ENCODE data around the gene NUCKS1. TPM values are rescaled to one million over a fixed set of nuclear protein-coding genes. Genes with fewer than 3 reads are reported as not detected.

The NUCKS1 gene
- total RNA-seq, 1 experiment from 2014 or later = 101 TPM

DNA sequence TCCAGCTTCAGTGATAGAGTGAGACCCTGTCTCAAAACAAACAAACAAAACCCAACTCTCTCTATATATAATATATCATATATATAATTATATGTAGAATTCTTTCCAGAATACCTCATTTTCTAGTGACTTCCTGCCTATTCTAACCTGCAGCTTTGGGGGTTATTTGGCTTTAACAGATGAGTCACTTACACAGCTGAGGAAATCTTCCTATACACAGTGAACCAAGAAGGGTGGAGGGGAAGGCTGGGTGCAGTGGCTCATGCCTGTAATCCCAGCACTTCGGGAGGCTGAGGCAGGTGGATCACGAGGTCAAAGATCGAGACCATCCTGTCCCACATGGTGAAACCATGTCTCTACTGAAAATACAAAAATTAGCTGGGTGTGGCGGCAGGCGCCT lies 16.1 kb upstream of the NUCKS1 start:
- no peaks in the 10 kb centered on the region for H3K79me2 ChIP-seq (ENCODE audit: low read length)
- intact Hi-C loops (cut with micrococcal nuclease) = no loop called here
- ChIA-PET POLR2A (ENCODE audit: unreplicated experiment) (no interaction called here), CTCF (interaction anchor here (0.6 kb wide), 1 partner anchor 95 kb away, joined by 3 read pairs; no protein-coding TSS in a partner anchor)
- ATAC-seq (peak; percentile 97), DNase-seq (peak; percentile 59)
- no peaks in the 10 kb centered on the region for H4K20me1 ChIP-seq (ENCODE audit: low read length)
- H3K9ac ChIP-seq (ENCODE audit: low read length) = no peak overlapping the region
- no peak overlapping the region for H3K4me2 ChIP-seq (ENCODE audit: low read length)
- H3K27ac ChIP-seq (ENCODE audit: low read length) = no peak overlapping the region
- H3K36me3 ChIP-seq (ENCODE audit: low read depth, low read length) = no peaks in the 10 kb centered on the region
- no peaks in the 10 kb centered on the region for H3K9me3 ChIP-seq (ENCODE audit: low read length)
- H2AFZ ChIP-seq (ENCODE audit: low read length) = no peak overlapping the region
- no TSS peak for BruUV-seq (replicated peaks)
- H3K9me2 ChIP-seq (replicated peaks; ENCODE audit: low read length) = no peaks in the 10 kb centered on the region
- TF ChIP-seq, protein P1, sequence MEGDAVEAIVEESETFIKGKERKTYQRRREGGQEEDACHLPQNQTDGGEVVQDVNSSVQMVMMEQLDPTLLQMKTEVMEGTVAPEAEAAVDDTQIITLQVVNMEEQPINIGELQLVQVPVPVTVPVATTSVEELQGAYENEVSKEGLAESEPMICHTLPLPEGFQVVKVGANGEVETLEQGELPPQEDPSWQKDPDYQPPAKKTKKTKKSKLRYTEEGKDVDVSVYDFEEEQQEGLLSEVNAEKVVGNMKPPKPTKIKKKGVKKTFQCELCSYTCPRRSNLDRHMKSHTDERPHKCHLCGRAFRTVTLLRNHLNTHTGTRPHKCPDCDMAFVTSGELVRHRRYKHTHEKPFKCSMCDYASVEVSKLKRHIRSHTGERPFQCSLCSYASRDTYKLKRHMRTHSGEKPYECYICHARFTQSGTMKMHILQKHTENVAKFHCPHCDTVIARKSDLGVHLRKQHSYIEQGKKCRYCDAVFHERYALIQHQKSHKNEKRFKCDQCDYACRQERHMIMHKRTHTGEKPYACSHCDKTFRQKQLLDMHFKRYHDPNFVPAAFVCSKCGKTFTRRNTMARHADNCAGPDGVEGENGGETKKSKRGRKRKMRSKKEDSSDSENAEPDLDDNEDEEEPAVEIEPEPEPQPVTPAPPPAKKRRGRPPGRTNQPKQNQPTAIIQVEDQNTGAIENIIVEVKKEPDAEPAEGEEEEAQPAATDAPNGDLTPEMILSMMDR (conservative IDR thresholded peaks at IDR 0.05; ENCODE audit: low read depth, low read length) = no peak
- TF ChIP-seq EZH2phosphoT487 (IDR thresholded peaks at IDR 0.05; ENCODE audit: borderline replicate concordance, low read length) (no peak), EZH2 (IDR thresholded peaks at IDR 0.05; ENCODE audit: low read length, unreplicated experiment) (no peak)
- H3K27me3 ChIP-seq (ENCODE audit: low read length) = no peaks in the 10 kb centered on the region
- H3K4me3 ChIP-seq (ENCODE audit: low read length) = no peak overlapping the region
- H3F3A ChIP-seq (ENCODE audit: low read length, unreplicated experiment) = no peaks in the 10 kb centered on the region
- 0 out of 2 replicates have a peak, but pooled peaks cover 8% of the 10 kb centered on the region for H3K4me1 ChIP-seq (ENCODE audit: insufficient read depth, low read length)

DNA sequence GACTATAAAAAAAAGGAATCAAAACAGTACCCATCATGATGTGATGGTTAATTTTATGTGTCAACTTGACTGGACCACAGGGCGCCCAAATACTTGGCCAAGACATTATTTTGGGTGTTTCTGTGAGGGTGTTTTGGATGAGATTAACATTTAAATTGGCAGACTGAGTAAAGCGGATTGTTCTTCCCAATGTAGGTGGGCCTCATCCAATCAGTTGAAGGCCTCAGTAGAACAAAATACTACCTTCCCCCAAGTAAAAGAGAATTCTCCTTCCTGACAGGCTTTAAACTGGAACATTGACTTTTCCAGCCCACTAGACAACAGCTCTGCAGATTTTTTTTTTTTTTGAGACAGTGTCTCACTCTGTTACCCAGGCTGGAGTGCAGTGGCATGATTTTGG lies 14.6 kb upstream of the NUCKS1 start:
- ATAC-seq = no peak
- Histone ChIP-seq H3K27ac (ENCODE audit: low read length) (no peak overlapping the region), H3K79me2 (ENCODE audit: low read length) (no peaks in the 10 kb centered on the region), H3K9me2 (replicated peaks; ENCODE audit: low read length) (no peaks in the 10 kb centered on the region), H3K4me1 (ENCODE audit: insufficient read depth, low read length) (0 out of 2 replicates have a peak, but pooled peaks cover 8% of the 10 kb centered on the region), H3K4me2 (ENCODE audit: low read length) (no peak overlapping the region), H2AFZ (ENCODE audit: low read length) (no peak overlapping the region), H3K36me3 (ENCODE audit: low read depth, low read length) (no peaks in the 10 kb centered on the region), H3K27me3 (ENCODE audit: low read length) (no peaks in the 10 kb centered on the region), H4K20me1 (ENCODE audit: low read length) (no peaks in the 10 kb centered on the region), H3K9ac (ENCODE audit: low read length) (no peak overlapping the region), H3K4me3 (ENCODE audit: low read length) (no peak overlapping the region), H3F3A (ENCODE audit: low read length, unreplicated experiment) (no peaks in the 10 kb centered on the region), H3K9me3 (ENCODE audit: low read length) (no peaks in the 10 kb centered on the region)
- intact Hi-C loops (cut with micrococcal nuclease) = no loop called here
- no TSS peak for BruUV-seq (replicated peaks)
- DNase-seq = no peak
- POLR2A ChIA-PET (ENCODE audit: unreplicated experiment) = no interaction called here
- no peak for TF ChIP-seq EZH2phosphoT487 (IDR thresholded peaks at IDR 0.05; ENCODE audit: borderline replicate concordance, low read length)
- no peak for TF ChIP-seq EZH2 (IDR thresholded peaks at IDR 0.05; ENCODE audit: low read length, unreplicated experiment)
- TF ChIP-seq, protein P1 (conservative IDR thresholded peaks at IDR 0.05; ENCODE audit: low read depth, low read length) = no peak
- CTCF ChIA-PET = no interaction called here

DNA sequence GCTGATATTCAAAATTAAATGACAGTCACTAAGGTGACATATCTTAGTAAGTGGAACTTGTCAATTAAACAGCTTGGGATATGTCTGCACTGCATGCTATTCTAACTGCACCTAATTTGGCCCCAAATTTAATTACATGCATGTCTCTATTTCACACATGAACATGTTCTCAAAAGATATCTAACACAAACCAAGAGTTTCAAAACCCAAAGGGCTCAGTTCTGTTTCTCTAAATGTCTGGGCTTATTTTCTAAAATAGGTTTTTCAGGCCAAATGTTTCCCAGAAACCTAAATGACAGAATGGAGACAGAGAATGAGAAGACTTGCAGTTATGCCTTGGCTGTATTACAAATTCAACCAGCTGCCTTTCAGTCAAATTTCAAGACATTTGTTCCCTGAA lies 14.0 kb upstream of the NUCKS1 start:
- Histone ChIP-seq H3K36me3 (ENCODE audit: low read depth, low read length) (no peaks in the 10 kb centered on the region), H3K9ac (ENCODE audit: low read length) (no peak overlapping the region), H3K79me2 (ENCODE audit: low read length) (no peaks in the 10 kb centered on the region), H3K9me2 (replicated peaks; ENCODE audit: low read length) (no peaks in the 10 kb centered on the region), H3K27ac (ENCODE audit: low read length) (no peak overlapping the region), H3F3A (ENCODE audit: low read length, unreplicated experiment) (no peaks in the 10 kb centered on the region), H3K27me3 (ENCODE audit: low read length) (no peaks in the 10 kb centered on the region), H3K4me3 (ENCODE audit: low read length) (no peak overlapping the region), H2AFZ (ENCODE audit: low read length) (no peak overlapping the region), H3K4me1 (ENCODE audit: insufficient read depth, low read length) (0 out of 2 replicates have a peak, but pooled peaks cover 8% of the 10 kb centered on the region), H4K20me1 (ENCODE audit: low read length) (no peaks in the 10 kb centered on the region), H3K9me3 (ENCODE audit: low read length) (no peaks in the 10 kb centered on the region), H3K4me2 (ENCODE audit: low read length) (no peak overlapping the region)
- BruUV-seq (replicated peaks) = no TSS peak
- DNase-seq (no peak), ATAC-seq (no peak)
- ChIA-PET POLR2A (ENCODE audit: unreplicated experiment) (interaction anchor here (0.6 kb wide), 1 partner anchor 40 kb away, joined by 7 read pairs; no protein-coding TSS in a partner anchor), CTCF (no interaction called here)
- TF ChIP-seq EZH2 (IDR thresholded peaks at IDR 0.05; ENCODE audit: low read length, unreplicated experiment) = no peak
- TF ChIP-seq, protein P1 (conservative IDR thresholded peaks at IDR 0.05; ENCODE audit: low read depth, low read length) = no peak
- no peak for TF ChIP-seq EZH2phosphoT487 (IDR thresholded peaks at IDR 0.05; ENCODE audit: borderline replicate concordance, low read length)
- intact Hi-C loops (cut with micrococcal nuclease) = no loop called here

Measured in PC-3 (cell line).